KOPT-K1 (cell line): ENCODE measurements around the gene RNF112.

Experiments used
- H3K27ac ChIP-seq: fragments of 200-600 bp; sonication (generic); 2 replicates; pipeline ENCODE4 v1.5.1; 2016; ENCODE audit warnings: antibody characterized with exemption, mild to moderate bottlenecking, low read depth, low read length; ENCODE audit not compliant: poor library complexity, severe bottlenecking
- H3K36me3 ChIP-seq: fragments of 200-600 bp; sonication (generic); 2 replicates; pipeline ENCODE4 v1.5.1; 2017; ENCODE audit warnings: antibody characterized with exemption, mild to moderate bottlenecking, low read length, moderate library complexity; ENCODE audit not compliant: insufficient read depth
- H3K9me3 ChIP-seq: fragments of 200-600 bp; sonication (generic); 2 replicates; pipeline ENCODE4 v1.5.1; 2017; ENCODE audit warnings: antibody characterized with exemption, low read length, mild to moderate bottlenecking; ENCODE audit not compliant: insufficient read depth, poor library complexity, severe bottlenecking

Gene RNF112

DNA sequence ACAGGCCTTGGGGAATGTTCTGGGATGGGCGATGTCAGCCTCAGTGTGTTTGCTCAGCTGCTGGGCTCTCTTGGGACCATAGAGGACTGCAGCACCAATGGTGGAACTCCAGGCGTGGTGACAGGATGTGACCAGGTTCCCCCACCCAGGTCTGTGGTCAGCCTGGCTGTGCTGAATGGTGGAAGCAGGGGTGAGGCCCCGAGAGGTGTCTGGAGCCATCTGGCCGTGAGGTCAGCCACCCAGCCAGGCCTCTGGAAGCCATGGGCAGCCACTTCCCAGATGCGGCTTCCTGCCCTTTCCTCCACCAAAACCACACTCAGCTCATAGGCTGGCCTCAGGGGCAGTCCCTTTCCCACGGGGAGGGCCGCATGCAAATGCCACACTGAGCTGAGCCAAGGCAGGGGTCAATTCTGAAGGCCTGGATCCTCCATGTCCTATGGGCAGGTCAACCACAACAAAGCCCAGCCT is 40.5 kb upstream of the RNF112 start:
- H3K27ac ChIP-seq = no peak overlapping the region
- H3K9me3 ChIP-seq = no peaks in the 10 kb centered on the region
- no peaks in the 10 kb centered on the region for H3K36me3 ChIP-seq

DNA sequence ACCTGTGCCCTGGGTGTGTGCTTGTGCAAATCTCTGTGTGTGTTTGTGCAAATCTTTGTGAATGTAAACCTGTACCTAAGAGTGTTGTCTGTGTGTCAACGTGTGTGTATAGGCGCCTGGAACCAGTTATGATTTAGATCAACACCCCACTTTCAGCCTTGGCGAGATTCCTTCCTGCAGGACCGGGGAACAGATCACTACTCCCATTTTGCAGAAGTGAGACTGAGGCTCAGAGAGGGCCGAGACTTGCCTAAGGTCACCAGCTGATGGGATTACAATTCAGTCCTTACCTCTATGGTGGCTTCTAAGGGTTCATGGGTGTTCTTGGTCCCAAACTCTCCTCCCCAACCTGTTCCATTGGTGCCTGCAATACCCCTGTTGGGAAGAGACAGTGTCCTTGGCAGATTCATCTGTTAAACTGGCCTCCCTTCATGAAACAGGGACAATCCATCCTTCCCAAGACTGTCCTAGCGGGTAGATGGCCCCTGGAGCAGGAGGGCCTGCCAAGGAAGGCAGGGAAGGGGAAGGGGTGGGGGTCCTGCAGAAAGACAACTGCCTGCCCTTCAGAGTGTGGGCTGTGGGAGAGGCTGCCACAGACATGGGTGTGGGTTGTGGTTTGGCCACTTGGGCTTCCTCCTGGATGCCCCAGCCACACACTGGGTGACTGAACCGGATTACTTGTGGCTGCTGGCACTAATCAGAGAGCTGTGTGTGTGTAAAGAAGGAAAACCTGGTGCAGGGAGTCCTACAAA is 39.6 kb upstream of the RNF112 start:
- Histone ChIP-seq H3K27ac (no peak overlapping the region), H3K36me3 (no peaks in the 10 kb centered on the region), H3K9me3 (no peaks in the 10 kb centered on the region)

DNA sequence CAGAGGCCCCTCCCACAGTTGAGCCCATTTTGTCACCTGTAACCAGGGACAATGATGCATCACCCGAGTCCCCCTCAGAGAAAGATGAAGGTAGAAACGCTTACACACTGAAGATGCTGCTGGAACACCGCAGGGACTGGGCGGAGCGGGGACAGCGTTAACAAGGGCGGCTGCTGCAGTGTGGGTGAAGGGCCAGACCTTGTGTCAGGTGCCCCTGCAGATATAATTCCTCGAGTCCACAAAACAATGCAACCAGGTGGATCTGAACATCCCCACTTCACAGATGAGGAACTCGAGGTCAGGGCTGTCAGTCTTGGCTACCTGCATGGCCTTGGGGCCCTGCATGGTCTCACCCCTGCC is 39.0 kb upstream of the RNF112 start:
- Histone ChIP-seq H3K9me3 (no peaks in the 10 kb centered on the region), H3K36me3 (no peaks in the 10 kb centered on the region), H3K27ac (no peak overlapping the region)

DNA sequence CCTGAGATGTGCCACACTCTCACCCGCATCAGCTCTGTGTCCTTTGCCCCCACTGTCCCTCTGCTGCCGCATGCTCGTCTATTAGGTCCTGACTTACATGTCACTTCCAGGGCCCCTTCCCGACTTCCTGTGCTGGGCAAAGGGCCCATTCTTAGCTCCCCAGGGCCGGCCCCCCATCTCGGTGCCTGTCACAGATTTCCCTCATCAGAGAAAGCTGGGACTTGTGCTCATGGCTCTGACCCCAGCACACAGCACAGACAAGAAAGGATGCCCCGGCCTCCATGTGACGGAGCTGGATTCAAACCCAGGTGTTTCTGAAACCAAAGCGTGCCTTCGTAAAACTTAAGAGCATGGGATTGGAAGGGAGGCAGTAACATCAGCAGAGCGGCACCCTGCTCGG is 38.6 kb upstream of the RNF112 start:
- H3K36me3 ChIP-seq = no peaks in the 10 kb centered on the region
- H3K9me3 ChIP-seq = no peaks in the 10 kb centered on the region
- no peak overlapping the region for H3K27ac ChIP-seq

DNA sequence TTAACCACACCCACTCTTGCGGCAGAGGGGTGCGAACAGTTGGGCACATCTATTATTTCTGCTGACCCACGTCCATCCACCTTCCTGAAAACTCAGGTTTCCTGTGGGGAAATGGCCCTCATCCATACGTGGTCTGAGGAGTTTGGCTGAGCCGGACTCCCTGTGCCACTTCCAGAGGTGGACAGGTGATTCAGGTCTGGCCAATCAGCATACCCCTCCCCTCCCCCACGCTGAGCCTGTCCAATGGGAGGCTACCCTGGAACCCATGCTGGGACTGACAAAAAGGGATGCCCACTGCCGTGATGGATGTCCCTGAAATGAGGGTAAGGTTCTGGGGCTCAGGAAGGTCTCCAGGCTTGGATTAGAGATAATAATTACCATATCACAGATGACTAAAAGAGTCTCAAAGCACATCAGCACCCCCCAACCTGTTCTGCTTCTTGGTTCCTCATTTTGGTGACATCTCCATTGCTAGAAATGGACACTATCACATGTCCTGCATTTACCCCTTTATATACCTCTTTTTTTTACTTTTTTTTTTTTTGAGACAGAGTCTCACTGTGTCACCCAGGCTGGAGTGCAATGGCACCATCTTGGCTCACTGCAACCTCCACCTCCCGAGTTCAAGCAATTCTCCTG is 38.0 kb upstream of the RNF112 start:
- Histone ChIP-seq H3K9me3 (no peaks in the 10 kb centered on the region), H3K27ac (no peak overlapping the region), H3K36me3 (no peaks in the 10 kb centered on the region)

DNA sequence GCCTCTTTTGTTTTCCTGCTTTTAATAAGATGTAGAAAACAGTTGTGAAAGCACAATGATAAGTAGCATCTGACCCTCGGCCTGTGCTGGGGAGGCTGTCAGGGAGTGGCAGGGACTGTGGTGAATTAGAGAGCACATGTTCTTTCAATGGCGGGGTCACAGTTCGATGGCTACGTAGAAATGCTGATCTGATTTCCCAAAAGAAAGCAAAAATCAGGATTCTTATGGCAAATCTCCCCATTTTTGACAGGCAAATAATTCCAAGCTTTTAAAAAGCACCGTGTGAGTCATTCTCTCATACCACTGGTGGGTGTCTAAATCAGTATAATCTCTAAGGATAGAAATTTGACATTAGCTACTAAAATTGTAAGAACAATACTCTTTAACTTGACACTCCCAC is 36.9 kb upstream of the RNF112 start:
- Histone ChIP-seq H3K36me3 (no peaks in the 10 kb centered on the region), H3K9me3 (no peaks in the 10 kb centered on the region), H3K27ac (no peak overlapping the region)

DNA sequence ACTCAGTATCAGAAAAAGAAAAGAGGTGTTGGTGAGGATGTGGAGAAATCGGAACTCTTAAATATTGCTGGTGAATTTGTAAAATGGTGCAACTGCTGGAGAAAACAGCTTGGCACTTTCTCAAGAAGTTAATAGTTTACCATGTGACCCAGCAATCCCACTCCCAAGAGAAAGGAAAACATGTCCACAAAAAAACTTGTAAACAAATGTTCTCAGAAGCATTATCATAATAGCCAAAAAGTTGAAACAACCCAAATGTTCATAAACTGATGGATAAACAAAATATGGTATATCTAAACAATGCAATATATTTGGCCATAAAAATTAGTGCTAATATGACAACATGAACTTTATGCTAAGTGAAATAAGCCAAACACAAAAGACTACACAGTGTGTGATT is 35.3 kb upstream of the RNF112 start:
- Histone ChIP-seq H3K27ac (no peak overlapping the region), H3K36me3 (peaks cover 16% of the 10 kb centered on the region), H3K9me3 (no peaks in the 10 kb centered on the region)

DNA sequence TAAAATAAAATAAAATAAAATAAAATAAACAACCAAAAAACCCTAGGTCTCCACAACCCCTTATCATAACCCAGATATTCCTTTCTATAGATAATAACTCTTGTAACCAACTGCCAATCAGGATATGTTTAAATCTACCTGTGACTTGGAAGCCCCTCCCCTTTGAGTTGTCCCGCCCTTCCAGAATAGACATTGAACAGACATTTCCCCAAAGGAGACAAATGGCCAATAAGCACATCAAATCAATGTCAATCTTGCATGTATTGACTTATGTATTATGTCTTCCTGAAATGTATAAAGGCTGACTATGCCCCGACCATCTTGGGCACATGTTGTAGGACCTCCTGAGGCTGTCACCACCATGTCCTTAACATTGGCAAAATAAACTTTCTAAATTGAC is 34.2 kb upstream of the RNF112 start:
- H3K9me3 ChIP-seq = no peaks in the 10 kb centered on the region
- H3K36me3 ChIP-seq = peaks cover 26% of the 10 kb centered on the region
- H3K27ac ChIP-seq = peak overlapping the region; percentile 73

DNA sequence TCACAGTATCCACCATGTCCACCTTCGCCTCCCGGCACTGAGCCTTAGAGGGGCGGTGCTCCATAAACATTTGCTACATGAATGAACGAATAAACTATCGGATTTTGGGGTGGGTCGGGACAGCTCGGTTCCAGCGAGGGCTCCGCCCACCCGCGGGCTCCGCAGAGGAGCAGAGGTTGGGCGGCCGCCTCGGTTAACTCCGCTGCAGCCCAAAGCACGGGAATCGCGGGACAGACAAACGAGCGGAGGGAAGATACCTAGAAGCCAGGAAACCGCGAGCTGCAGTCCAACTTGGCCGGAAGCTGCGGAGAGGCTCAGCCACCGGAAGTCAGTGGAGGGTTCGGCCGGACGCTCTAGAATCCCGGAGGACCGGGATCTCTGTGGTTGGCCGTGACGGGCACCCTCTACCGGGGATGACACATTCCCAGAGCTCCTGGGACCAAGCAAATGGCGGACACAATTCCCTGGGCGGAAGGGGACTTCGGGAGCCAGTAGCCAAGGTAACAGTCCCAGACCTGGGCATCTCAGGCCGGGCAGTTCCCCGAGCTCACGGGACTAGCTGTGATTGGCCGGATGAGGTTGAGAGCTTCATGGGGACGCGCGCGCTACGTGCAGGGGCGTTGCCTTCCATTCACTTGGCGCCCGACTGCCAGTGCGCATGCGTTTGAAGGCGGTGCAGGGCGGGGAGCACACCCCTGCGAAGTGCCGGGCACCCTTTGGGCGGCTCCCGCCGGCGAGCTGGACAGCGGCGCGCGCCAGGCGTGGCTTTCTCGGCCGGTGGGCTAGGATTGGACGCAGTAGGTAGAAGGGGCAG is 33.2 kb upstream of the RNF112 start:
- Histone ChIP-seq H3K9me3 (no peaks in the 10 kb centered on the region), H3K36me3 (peaks cover 35% of the 10 kb centered on the region), H3K27ac (peak overlapping the region; percentile 73)

DNA sequence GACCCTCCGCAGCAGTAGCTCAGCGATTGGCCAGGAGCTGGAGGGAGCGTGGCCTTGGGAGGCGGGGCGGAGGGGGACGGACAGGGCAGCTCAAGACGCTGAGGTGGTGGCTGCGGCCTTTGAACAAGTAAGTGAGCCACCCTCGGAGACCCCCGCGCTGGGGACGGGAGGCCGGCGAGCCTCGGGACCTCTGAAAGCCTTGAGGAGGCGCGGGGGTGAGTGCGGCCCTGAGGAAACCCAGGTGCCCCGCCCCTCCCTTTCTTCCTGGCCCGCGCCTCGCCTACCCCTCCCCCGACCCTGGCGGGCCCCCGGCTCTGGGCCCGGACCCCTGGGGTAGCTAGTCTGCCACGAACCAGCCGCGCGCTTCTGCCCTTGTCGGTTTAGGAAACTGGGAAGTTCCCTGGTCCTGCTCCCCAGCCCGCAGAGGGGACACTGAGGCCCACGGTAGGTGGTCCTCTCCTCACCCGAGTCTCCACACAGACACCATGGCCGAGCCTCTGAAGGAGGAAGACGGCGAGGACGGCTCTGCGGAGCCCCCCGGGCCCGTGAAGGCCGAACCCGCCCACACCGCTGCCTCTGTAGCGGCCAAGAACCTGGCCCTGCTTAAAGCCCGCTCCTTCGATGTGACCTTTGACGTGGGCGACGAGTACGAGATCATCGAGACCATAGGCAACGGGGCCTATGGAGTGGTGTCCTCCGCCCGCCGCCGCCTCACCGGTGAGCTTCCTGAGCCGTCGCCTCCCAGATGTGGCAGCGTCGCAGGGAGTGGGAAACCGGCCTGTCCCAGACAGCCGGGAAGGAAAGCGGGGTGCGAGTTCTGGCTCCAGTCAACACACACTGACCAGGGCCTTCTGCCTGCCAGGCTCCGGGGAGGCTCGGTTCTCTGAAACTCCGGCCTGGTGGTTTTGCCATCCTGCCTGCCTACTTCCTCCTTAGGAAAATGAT is 32.3 kb upstream of the RNF112 start, which contains the start of gene MAPK7:
TSS of gene MAPK7 (plus strand) at position 83 of the 945 bp plus-strand sequence. CDS start at position 486, 403 bp downstream.
- peaks cover 42% of the 10 kb centered on the region for H3K36me3 ChIP-seq
- H3K27ac ChIP-seq = peak within 1 kb of the TSS; percentile 73
- H3K9me3 ChIP-seq = no peaks in the 10 kb centered on the region

DNA sequence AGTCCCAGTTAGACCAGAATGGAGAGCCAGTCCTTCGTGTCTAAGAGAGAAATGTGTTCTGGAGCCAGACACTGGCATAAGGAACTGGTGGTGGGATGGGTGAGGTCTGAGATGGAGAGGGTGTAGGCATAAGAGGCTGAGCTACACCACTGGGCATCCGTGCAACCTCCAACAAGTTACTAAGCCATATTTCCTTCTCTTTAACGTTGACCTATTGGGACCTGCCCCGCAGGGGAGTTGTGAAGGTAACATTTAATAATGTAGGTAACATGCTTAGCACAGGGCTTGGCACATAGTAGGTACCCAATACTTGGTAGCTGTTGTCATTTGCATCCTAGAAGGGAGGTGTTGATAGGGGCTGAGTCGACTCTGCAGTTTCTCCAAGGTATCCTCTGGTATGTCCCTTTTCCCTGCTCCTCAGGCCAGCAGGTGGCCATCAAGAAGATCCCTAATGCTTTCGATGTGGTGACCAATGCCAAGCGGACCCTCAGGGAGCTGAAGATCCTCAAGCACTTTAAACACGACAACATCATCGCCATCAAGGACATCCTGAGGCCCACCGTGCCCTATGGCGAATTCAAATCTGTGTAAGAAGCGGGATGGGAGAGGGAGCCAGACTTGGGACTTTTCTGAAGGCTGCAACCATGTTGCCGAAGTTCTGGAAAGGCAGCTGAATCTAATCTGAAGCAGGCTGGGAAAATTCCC is 31.5 kb upstream of the RNF112 start:
- Histone ChIP-seq H3K27ac (no peak overlapping the region), H3K9me3 (no peaks in the 10 kb centered on the region), H3K36me3 (peaks cover 51% of the 10 kb centered on the region)

DNA sequence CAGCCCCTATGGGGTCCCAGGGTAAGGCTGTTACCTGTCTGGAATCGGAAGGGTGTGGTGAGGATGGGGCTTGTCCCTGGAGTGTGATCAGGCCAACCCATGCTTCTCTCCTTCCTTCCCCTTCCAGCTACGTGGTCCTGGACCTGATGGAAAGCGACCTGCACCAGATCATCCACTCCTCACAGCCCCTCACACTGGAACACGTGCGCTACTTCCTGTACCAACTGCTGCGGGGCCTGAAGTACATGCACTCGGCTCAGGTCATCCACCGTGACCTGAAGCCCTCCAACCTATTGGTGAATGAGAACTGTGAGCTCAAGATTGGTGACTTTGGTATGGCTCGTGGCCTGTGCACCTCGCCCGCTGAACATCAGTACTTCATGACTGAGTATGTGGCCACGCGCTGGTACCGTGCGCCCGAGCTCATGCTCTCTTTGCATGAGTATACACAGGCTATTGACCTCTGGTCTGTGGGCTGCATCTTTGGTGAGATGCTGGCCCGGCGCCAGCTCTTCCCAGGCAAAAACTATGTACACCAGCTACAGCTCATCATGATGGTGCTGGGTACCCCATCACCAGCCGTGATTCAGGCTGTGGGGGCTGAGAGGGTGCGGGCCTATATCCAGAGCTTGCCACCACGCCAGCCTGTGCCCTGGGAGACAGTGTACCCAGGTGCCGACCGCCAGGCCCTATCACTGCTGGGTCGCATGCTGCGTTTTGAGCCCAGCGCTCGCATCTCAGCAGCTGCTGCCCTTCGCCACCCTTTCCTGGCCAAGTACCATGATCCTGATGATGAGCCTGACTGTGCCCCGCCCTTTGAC is 30.3 kb upstream of the RNF112 start:
- Histone ChIP-seq H3K9me3 (no peaks in the 10 kb centered on the region), H3K27ac (no peak overlapping the region), H3K36me3 (peaks cover 59% of the 10 kb centered on the region)

DNA sequence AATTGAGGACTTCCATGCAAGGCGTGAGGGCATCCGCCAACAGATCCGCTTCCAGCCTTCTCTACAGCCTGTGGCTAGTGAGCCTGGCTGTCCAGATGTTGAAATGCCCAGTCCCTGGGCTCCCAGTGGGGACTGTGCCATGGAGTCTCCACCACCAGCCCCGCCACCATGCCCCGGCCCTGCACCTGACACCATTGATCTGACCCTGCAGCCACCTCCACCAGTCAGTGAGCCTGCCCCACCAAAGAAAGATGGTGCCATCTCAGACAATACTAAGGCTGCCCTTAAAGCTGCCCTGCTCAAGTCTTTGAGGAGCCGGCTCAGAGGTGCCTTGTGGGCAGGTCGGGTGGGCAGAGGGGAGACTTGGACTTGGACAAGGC is 29.7 kb upstream of the RNF112 start:
- Histone ChIP-seq H3K36me3 (peaks cover 65% of the 10 kb centered on the region), H3K27ac (no peak overlapping the region), H3K9me3 (no peaks in the 10 kb centered on the region)
